Breast epithelium (tissue), 4 donors: Measurements from ENCODE around the gene TRNP1. TPM values are rescaled to one million over a fixed set of nuclear protein-coding genes. Genes with fewer than 3 reads are reported as not detected.

Source experiments
- DNase-seq, 2 donors: peaks; one replicate each; pipeline ENCODE4 v3.0.0-alpha.2; 2019; ENCODE audit warnings: low spot score in 2 of 2
- H3K27ac ChIP-seq, 2 donors: fragments of 200-600 bp; sonication (generic) in 1 of 2; one replicate each; pipeline ENCODE4 v1.5.1; 2016 to 2019; ENCODE audit warnings: mild to moderate bottlenecking in 1 of 2
- H3K27me3 ChIP-seq, 2 donors: fragments of 200-600 bp; sonication (generic) in 1 of 2; one replicate each; pipeline versions ENCODE4 v1.5.1 to v1.6.0; 2017 to 2019; ENCODE audit warnings: control low read depth in 1 of 2, mild to moderate bottlenecking in 1 of 2
- H3K36me3 ChIP-seq: fragments of 200-600 bp; one replicate; pipeline ENCODE4 v1.5.1; 2019
- H3K4me1 ChIP-seq, 2 donors: fragments of 200-600 bp; sonication (generic); one replicate each; pipeline ENCODE4 v1.5.1; 2016 to 2019; ENCODE audit warnings: control low read depth in 1 of 2
- H3K4me3 ChIP-seq, 3 donors: fragments of 200-600 bp; sonication (generic); 1 replicate in 2 of 3; 2 replicates in 1 of 3; pipeline ENCODE4 v1.5.1; 2016 to 2019; ENCODE audit warnings: mild to moderate bottlenecking in 3 of 3, moderate library complexity in 2 of 3
- H3K9me3 ChIP-seq, 2 donors: fragments of 200-600 bp; sonication (generic) in 1 of 2; one replicate each; pipeline ENCODE4 v1.5.1; 2016 to 2019; ENCODE audit warnings: control low read depth in 1 of 2
- POLR2A ChIP-seq: fragments of 450-650 bp; IDR thresholded peaks from one replicate; pipeline ENCODE4 v1.6.1; 2016; ENCODE audit warnings: antibody characterized with exemption, mild to moderate bottlenecking, moderate library complexity
- POLR2AphosphoS5 ChIP-seq, 3 donors: sonication (generic); formaldehyde crosslinking; IDR thresholded peaks; one replicate each; pipeline ENCODE4 v1.6.1; 2017; ENCODE audit warnings: antibody characterized with exemption in 3 of 3
- intact Hi-C: fragments of 100-400 bp; cut with DNase I; formaldehyde crosslinking; loops from one replicate; pipeline ENCODE4 v1.15.1; 2023; ENCODE audit warnings: low total_unique reads
- total RNA-seq, 3 donors: library from RNA; depleted of rRNA; stranded (reverse); fragments of >200 nt; gene quantifications; one replicate each; pipeline ENCODE4 v1.1.0, GENCODE V29; 2016
- TF ChIP-seq, protein P1 (sequence below), 3 donors: fragments of 450-650 bp; IDR thresholded peaks; one replicate each; pipeline ENCODE4 v1.5.1; 2016 to 2017; ENCODE audit warnings: antibody characterized with exemption in 3 of 3, mild to moderate bottlenecking in 3 of 3, moderate library complexity in 3 of 3

Gene TRNP1
- total RNA-seq, 3 donors from 2014 or later = 1.6 to 27.8 (median 16.7) TPM

GRCh38 chr1:27001570-27002360, 8.3 kb downstream of the TRNP1 start:
- peak; percentile 72 to 96 for DNase-seq
- H3K4me1 ChIP-seq = peaks cover 14 to 38% of the 10 kb centered on the region in 2 donors
- no peak for TF ChIP-seq POLR2A
- TF ChIP-seq, protein P1, sequence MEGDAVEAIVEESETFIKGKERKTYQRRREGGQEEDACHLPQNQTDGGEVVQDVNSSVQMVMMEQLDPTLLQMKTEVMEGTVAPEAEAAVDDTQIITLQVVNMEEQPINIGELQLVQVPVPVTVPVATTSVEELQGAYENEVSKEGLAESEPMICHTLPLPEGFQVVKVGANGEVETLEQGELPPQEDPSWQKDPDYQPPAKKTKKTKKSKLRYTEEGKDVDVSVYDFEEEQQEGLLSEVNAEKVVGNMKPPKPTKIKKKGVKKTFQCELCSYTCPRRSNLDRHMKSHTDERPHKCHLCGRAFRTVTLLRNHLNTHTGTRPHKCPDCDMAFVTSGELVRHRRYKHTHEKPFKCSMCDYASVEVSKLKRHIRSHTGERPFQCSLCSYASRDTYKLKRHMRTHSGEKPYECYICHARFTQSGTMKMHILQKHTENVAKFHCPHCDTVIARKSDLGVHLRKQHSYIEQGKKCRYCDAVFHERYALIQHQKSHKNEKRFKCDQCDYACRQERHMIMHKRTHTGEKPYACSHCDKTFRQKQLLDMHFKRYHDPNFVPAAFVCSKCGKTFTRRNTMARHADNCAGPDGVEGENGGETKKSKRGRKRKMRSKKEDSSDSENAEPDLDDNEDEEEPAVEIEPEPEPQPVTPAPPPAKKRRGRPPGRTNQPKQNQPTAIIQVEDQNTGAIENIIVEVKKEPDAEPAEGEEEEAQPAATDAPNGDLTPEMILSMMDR (IDR thresholded peaks at IDR 0.05) = peak in 1 of 3 donors; percentile 19
- peak in 1 of 3 donors; percentile 81 for TF ChIP-seq POLR2AphosphoS5 (IDR thresholded peaks at IDR 0.05)
- H3K27ac ChIP-seq = peak overlapping the region; percentile 95
- H3K27me3 ChIP-seq = no peaks in the 10 kb centered on the region
- H3K4me3 ChIP-seq = no peak overlapping the region
- no peaks in the 10 kb centered on the region for H3K36me3 ChIP-seq
- no peaks in the 10 kb centered on the region for H3K9me3 ChIP-seq
- intact Hi-C loops = no loop called here

GRCh38 chr1:27003745-27004470, 10.4 kb downstream of the TRNP1 start:
- H3K9me3 ChIP-seq = no peaks in the 10 kb centered on the region
- no peaks in the 10 kb centered on the region for H3K27me3 ChIP-seq
- no peaks in the 10 kb centered on the region for H3K36me3 ChIP-seq
- H3K4me1 ChIP-seq = peaks cover 10 to 43% of the 10 kb centered on the region in 2 donors
- intact Hi-C loops = no loop called here
- H3K4me3 ChIP-seq = no peak overlapping the region
- no peak for TF ChIP-seq POLR2AphosphoS5 (IDR thresholded peaks at IDR 0.05)
- TF ChIP-seq, protein P1 (IDR thresholded peaks at IDR 0.05) = no peak
- no peak for TF ChIP-seq POLR2A
- DNase-seq = no peak
- peak overlapping the region; percentile 80 to 95 for H3K27ac ChIP-seq

GRCh38 chr1:27004471-27005165, 11.1 kb downstream of the TRNP1 start:
- intact Hi-C loops = no loop called here
- Histone ChIP-seq H3K27me3 (no peaks in the 10 kb centered on the region), H3K9me3 (no peaks in the 10 kb centered on the region), H3K4me1 (peaks cover 9 to 45% of the 10 kb centered on the region in 2 donors), H3K27ac (peak overlapping the region; percentile 80 to 95), H3K4me3 (no peak overlapping the region), H3K36me3 (no peaks in the 10 kb centered on the region)
- TF ChIP-seq POLR2AphosphoS5 (IDR thresholded peaks at IDR 0.05) = no peak
- no peak for DNase-seq

GRCh38 chr1:27005166-27005530, 11.7 kb downstream of the TRNP1 start:
- Histone ChIP-seq H3K27me3 (no peaks in the 10 kb centered on the region), H3K4me3 (no peak overlapping the region), H3K9me3 (no peaks in the 10 kb centered on the region), H3K4me1 (peaks cover 9 to 50% of the 10 kb centered on the region in 2 donors), H3K27ac (peak overlapping the region; percentile 80 to 95), H3K36me3 (no peaks in the 10 kb centered on the region)
- TF ChIP-seq POLR2A = no peak
- TF ChIP-seq, protein P1 (IDR thresholded peaks at IDR 0.05) = no peak
- TF ChIP-seq POLR2AphosphoS5 (IDR thresholded peaks at IDR 0.05) = no peak
- intact Hi-C loops = no loop called here
- no peak for DNase-seq

- Histone ChIP-seq H3K27me3 (no peaks in the 10 kb centered on the region), H3K27ac (peak overlapping the region; percentile 48 to 80), H3K9me3 (no peaks in the 10 kb centered on the region), H3K36me3 (no peaks in the 10 kb centered on the region), H3K4me1 (peaks cover 9 to 50% of the 10 kb centered on the region in 2 donors), H3K4me3 (no peak overlapping the region)
- intact Hi-C loops = no loop called here
- no peak for TF ChIP-seq POLR2A
- TF ChIP-seq POLR2AphosphoS5 (IDR thresholded peaks at IDR 0.05) = no peak
- TF ChIP-seq, protein P1 (IDR thresholded peaks at IDR 0.05) = no peak
- no peak for DNase-seq
Observed at GRCh38 chr1:27005648-27006496, 12.4 kb downstream of the TRNP1 start.
